ENCODE measurements around the gene IWS1.

The IWS1 gene

DNA sequence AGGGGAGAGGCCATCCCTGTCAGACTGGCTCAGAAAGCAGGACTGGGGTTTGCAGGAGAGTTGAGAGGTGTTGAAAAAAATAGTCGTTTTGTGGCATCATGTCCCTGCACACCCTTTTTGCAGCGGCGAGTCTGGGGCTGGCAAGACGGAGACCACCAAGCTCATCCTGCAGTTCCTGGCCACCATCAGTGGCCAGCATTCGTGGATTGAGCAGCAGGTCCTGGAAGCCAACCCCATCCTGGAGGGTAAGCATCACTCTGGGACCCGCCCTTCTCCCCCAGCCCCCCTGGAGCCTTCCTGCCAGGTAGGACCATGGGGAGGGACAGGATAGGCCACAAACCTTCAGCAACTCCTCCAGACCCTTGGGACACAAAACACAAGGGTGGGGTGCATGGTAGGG lies 43.4 kb upstream of the IWS1 start:
- Histone ChIP-seq H3K27me3 (ENCODE audit: control insufficient read depth in 1 of 2, insufficient read depth in 2 of 2, low read length in 2 of 2) (no peaks in the 10 kb centered on the region), H3K27ac (ENCODE audit: low read depth, low read length) (no peak overlapping the region), H3K9ac (ENCODE audit: low read depth in 1 of 2, low read length in 2 of 2) (no peak overlapping the region), H3K4me1 (ENCODE audit: control insufficient read depth in 1 of 2, insufficient read depth in 2 of 2, low read length in 2 of 2) (no peaks in the 10 kb centered on the region), H3K9me3 (ENCODE audit: control insufficient read depth in 1 of 2, low read length in 2 of 2) (no peaks in the 10 kb centered on the region), H3K36me3 (ENCODE audit: control insufficient read depth in 1 of 2, insufficient read depth in 2 of 2, low read length in 2 of 2) (peaks cover 43 to 67% of the 10 kb centered on the region in 2 donors), H3K4me3 (ENCODE audit: low read depth in 1 of 2, low read length in 2 of 2) (no peak overlapping the region)

DNA sequence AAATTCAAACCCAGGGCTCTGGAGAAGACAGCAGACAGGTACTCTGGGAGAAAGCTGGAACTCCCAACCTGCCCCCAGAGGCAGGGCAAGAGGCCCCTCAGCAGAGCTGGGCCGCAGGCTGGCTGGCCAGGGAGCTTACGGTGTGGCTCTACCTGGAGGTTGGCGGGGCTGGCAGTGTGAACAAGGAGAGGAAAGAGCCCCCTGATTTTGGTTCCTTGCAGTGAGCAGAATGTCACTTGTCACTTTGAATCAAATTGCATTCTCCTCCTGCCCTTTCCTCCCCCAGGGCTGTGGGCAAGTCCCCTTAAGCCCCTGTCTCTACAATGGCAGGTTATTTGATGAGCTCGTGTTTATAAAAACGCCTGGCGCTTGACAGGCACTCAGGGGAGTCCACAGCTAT lies 41.8 kb upstream of the IWS1 start:
- Histone ChIP-seq H3K4me3 (ENCODE audit: low read depth in 1 of 2, low read length in 2 of 2) (no peak overlapping the region), H3K27me3 (ENCODE audit: control insufficient read depth in 1 of 2, insufficient read depth in 2 of 2, low read length in 2 of 2) (no peaks in the 10 kb centered on the region), H3K9ac (ENCODE audit: low read depth in 1 of 2, low read length in 2 of 2) (no peak overlapping the region), H3K9me3 (ENCODE audit: control insufficient read depth in 1 of 2, low read length in 2 of 2) (no peaks in the 10 kb centered on the region), H3K36me3 (ENCODE audit: control insufficient read depth in 1 of 2, insufficient read depth in 2 of 2, low read length in 2 of 2) (peaks cover 41 to 52% of the 10 kb centered on the region in 2 donors), H3K4me1 (ENCODE audit: control insufficient read depth in 1 of 2, insufficient read depth in 2 of 2, low read length in 2 of 2) (peaks cover 10% of the 10 kb centered on the region in 2 donors), H3K27ac (ENCODE audit: low read depth, low read length) (no peak overlapping the region)

DNA sequence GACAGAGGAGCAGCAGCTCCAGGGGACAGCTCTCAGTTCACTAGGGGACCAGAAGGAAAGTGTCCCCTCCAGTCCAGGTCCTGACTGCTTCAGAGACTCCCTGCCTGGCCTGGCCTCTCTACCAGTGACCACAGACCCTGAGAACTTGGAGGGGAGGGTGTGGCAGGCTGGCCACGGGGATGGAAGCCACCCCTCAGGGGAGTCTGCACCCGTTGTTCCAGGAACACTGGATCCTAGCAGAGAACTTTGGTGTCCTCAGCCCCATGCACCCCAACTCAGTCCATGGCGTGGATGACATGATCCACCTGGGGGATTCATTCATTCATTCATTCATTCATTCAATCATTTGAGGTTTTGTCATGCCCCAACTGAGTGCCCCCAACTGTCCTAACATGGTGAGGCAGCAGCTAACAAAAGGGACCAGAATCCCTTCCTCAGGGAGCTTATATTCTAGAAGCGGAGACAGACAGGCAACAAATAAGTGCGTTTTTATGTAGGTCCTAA lies 41.1 kb upstream of the IWS1 start:
- Histone ChIP-seq H3K27ac (ENCODE audit: low read depth, low read length) (no peak overlapping the region), H3K4me3 (ENCODE audit: low read depth in 1 of 2, low read length in 2 of 2) (no peak overlapping the region), H3K27me3 (ENCODE audit: control insufficient read depth in 1 of 2, insufficient read depth in 2 of 2, low read length in 2 of 2) (no peaks in the 10 kb centered on the region), H3K36me3 (ENCODE audit: control insufficient read depth in 1 of 2, insufficient read depth in 2 of 2, low read length in 2 of 2) (peaks cover 35 to 49% of the 10 kb centered on the region in 2 donors), H3K4me1 (ENCODE audit: control insufficient read depth in 1 of 2, insufficient read depth in 2 of 2, low read length in 2 of 2) (peaks cover 13% of the 10 kb centered on the region in 2 donors), H3K9me3 (ENCODE audit: control insufficient read depth in 1 of 2, low read length in 2 of 2) (no peaks in the 10 kb centered on the region), H3K9ac (ENCODE audit: low read depth in 1 of 2, low read length in 2 of 2) (no peak overlapping the region)

DNA sequence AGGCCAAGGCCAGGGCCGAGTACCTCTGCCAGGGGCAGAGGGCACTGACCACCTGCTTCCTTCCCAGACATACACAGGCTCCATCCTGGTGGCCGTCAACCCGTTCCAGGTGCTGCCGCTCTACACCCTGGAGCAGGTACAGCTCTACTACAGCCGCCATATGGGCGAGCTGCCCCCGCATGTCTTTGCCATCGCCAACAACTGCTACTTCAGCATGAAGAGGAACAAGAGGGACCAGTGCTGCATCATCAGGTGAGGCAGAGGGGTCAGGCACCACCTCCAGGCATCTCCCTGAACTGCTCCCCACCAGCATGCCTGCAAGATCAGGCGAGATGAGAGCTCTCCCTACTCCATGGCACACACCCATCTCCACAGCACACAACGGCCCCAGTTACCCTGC lies 40.3 kb upstream of the IWS1 start:
- no peak overlapping the region for H3K9ac ChIP-seq (ENCODE audit: low read depth in 1 of 2, low read length in 2 of 2)
- H3K9me3 ChIP-seq (ENCODE audit: control insufficient read depth in 1 of 2, low read length in 2 of 2), result no peaks in the 10 kb centered on the region
- peaks cover 13% of the 10 kb centered on the region in 2 donors for H3K4me1 ChIP-seq (ENCODE audit: control insufficient read depth in 1 of 2, insufficient read depth in 2 of 2, low read length in 2 of 2)
- H3K27me3 ChIP-seq (ENCODE audit: control insufficient read depth in 1 of 2, insufficient read depth in 2 of 2, low read length in 2 of 2), result no peaks in the 10 kb centered on the region
- no peak overlapping the region for H3K27ac ChIP-seq (ENCODE audit: low read depth, low read length)
- no peak overlapping the region for H3K4me3 ChIP-seq (ENCODE audit: low read depth in 1 of 2, low read length in 2 of 2)
- peaks cover 35 to 52% of the 10 kb centered on the region in 2 donors for H3K36me3 ChIP-seq (ENCODE audit: control insufficient read depth in 1 of 2, insufficient read depth in 2 of 2, low read length in 2 of 2)

DNA sequence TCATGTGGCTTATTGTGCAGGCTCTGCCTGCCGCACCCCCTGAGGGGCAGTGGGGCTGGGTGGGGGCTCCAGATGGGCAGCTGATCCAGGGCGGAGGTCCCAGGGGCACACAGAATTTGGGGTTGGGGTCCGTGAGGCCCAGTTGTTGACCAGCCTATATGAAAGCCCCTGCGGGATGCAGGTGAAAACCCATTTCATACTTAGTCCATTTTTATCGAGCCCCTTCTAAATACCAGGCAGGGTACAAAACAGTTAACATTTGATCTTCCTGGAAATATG lies 39.8 kb upstream of the IWS1 start:
- Histone ChIP-seq H3K9me3 (ENCODE audit: control insufficient read depth in 1 of 2, low read length in 2 of 2) (no peaks in the 10 kb centered on the region), H3K27me3 (ENCODE audit: control insufficient read depth in 1 of 2, insufficient read depth in 2 of 2, low read length in 2 of 2) (no peaks in the 10 kb centered on the region), H3K36me3 (ENCODE audit: control insufficient read depth in 1 of 2, insufficient read depth in 2 of 2, low read length in 2 of 2) (peaks cover 35 to 54% of the 10 kb centered on the region in 2 donors), H3K4me3 (ENCODE audit: low read depth in 1 of 2, low read length in 2 of 2) (no peak overlapping the region), H3K27ac (ENCODE audit: low read depth, low read length) (no peak overlapping the region), H3K9ac (ENCODE audit: low read depth in 1 of 2, low read length in 2 of 2) (no peak overlapping the region), H3K4me1 (ENCODE audit: control insufficient read depth in 1 of 2, insufficient read depth in 2 of 2, low read length in 2 of 2) (peaks cover 13% of the 10 kb centered on the region in 2 donors)

DNA sequence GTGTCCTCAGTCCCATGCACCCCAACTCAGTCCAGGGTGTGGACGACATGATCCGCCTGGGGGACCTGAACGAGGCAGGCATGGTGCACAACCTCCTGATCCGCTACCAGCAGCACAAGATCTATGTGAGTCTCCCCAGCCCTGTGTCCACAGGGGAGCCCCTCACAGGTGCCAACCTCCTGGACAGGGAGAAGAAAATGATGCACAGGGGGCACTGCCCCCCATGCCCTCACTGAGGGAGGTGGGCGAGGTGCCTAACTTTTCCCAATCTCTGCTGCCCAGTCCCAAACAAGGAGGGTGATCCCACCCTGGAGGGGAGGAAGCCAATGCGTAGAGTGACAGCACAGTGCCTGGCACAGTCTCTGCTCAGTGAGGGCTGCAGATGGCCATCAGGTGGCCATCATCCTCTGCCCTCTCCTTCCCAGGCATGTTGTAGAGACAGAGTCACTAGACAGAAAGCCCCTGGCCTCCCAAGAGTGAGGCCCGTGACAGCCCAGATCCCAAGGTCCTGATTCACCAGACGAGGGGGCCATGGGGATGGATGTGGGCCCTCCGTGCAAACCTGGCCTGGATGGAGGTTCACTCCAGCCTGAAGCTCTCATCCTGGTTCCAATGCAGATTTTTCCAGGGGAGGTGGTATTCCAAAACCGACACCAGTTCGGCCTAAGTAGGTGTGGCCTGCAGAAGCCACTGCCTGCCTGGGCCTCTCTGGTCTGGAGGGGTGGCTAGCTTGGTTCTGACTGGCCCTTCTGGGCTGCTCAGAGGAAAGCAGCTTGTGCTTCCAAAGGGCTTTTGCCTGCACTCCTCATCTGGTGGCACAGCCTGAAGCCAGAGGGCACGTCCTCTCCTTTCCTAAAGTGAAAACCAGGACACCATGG lies 39.2 kb upstream of the IWS1 start:
- H3K27ac ChIP-seq (ENCODE audit: low read depth, low read length), result no peak overlapping the region
- no peaks in the 10 kb centered on the region for H3K9me3 ChIP-seq (ENCODE audit: control insufficient read depth in 1 of 2, low read length in 2 of 2)
- H3K9ac ChIP-seq (ENCODE audit: low read depth in 1 of 2, low read length in 2 of 2), result no peak overlapping the region
- no peak overlapping the region for H3K4me3 ChIP-seq (ENCODE audit: low read depth in 1 of 2, low read length in 2 of 2)
- peaks cover 35 to 55% of the 10 kb centered on the region in 2 donors for H3K36me3 ChIP-seq (ENCODE audit: control insufficient read depth in 1 of 2, insufficient read depth in 2 of 2, low read length in 2 of 2)
- H3K27me3 ChIP-seq (ENCODE audit: control insufficient read depth in 1 of 2, insufficient read depth in 2 of 2, low read length in 2 of 2), result no peaks in the 10 kb centered on the region
- H3K4me1 ChIP-seq (ENCODE audit: control insufficient read depth in 1 of 2, insufficient read depth in 2 of 2, low read length in 2 of 2), result peaks cover 13% of the 10 kb centered on the region in 2 donors

DNA sequence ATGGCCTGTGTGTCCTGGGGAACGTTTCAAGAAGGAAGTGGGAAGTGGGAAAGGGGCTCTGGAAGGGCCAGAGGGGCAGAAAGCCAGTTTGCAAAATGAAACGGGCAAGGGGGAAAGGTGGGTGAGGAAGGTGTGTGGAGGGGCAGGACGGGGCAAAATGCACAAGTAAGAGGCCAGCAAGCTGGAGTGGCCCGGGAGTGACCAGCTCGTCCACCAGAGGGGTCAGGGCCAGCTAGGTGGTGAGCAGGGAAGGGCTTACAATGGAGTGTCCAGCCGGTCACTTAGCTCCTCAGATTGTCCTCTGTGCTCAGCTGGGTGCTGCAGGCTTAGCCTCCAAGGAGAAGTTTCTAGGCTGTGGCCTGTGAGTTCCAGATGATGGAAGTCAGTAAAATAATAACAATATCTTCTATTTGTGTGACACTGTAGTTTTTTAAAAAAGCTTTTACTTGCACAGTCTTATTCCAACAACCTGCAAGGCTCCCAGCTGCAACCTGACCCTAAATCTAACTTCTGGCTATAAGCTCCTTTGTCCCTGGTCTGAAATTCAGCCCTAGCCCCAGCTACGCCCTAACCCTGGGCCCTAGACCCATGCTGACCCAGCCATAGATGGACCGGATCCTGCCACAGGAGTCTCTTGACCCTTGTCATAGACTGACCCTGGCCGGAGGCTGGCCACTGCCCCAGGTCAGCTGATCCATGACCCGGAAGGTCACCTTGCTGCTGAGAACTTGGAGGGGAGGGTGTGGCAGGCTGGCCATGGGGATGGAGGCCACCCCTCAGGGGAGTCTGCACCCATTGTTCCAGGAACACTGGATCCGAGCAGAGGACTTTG lies 38.4 kb upstream of the IWS1 start:
- no peak overlapping the region for H3K9ac ChIP-seq (ENCODE audit: low read depth in 1 of 2, low read length in 2 of 2)

DNA sequence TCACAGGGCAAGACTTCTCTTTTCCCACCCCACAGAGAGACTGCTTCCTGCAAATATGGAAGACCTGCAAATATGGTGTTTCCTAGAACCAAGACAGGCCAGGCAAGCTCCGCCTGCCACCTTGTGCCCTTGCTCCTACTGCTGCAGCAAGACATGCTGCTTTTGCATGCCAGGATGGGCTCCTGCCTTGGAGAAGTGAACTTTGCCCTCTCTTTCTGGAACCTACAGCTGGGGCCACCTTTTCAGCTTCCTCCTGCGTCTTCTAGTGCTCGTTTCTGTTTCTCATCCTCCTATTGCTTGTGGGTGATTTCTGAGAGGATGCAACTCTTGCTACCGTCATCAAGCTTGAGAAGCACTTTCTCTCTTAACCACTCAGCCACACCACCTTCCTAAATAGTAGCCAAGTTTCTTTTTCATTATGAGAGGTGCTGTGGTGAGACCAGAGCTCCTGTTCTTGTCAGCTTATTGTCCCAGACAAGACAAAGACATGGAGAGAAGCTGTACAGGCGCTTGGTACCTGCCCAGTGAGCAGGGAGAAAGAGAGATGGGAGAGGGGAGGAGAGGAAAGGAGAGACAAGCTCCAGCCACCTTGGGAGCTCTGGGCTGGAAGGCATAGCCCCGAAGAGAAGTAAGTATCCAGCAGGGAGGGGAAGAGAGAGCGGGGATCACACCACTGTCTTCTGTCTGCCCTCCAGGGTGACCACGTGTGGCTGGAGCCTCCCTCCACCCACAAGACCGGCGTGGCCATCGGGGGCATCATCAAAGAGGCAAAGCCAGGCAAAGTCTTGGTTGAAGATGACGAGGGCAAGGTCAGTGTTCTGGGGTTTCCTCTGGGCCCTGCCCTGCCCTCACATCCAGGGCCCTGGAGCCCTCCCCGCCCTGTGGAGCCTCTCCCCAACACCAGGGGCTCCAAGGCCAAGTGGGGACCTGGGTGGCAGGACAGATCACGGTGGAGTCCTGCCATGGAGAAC lies 37.5 kb upstream of the IWS1 start:
- Histone ChIP-seq H3K36me3 (ENCODE audit: control insufficient read depth in 1 of 2, insufficient read depth in 2 of 2, low read length in 2 of 2) (peaks cover 28 to 58% of the 10 kb centered on the region in 2 donors), H3K9ac (ENCODE audit: low read depth in 1 of 2, low read length in 2 of 2) (no peak overlapping the region), H3K27me3 (ENCODE audit: control insufficient read depth in 1 of 2, insufficient read depth in 2 of 2, low read length in 2 of 2) (no peaks in the 10 kb centered on the region), H3K4me1 (ENCODE audit: control insufficient read depth in 1 of 2, insufficient read depth in 2 of 2, low read length in 2 of 2) (peaks cover 13% of the 10 kb centered on the region in 2 donors), H3K4me3 (ENCODE audit: low read depth in 1 of 2, low read length in 2 of 2) (no peak overlapping the region), H3K27ac (ENCODE audit: low read depth, low read length) (no peak overlapping the region), H3K9me3 (ENCODE audit: control insufficient read depth in 1 of 2, low read length in 2 of 2) (no peaks in the 10 kb centered on the region)

More for the DNA sequence above, 38.4 kb upstream of the IWS1 start:
- Histone ChIP-seq H3K27ac (ENCODE audit: low read depth, low read length) (no peak overlapping the region), H3K36me3 (ENCODE audit: control insufficient read depth in 1 of 2, insufficient read depth in 2 of 2, low read length in 2 of 2) (peaks cover 31 to 57% of the 10 kb centered on the region in 2 donors), H3K9me3 (ENCODE audit: control insufficient read depth in 1 of 2, low read length in 2 of 2) (no peaks in the 10 kb centered on the region), H3K4me1 (ENCODE audit: control insufficient read depth in 1 of 2, insufficient read depth in 2 of 2, low read length in 2 of 2) (peaks cover 13% of the 10 kb centered on the region in 2 donors), H3K27me3 (ENCODE audit: control insufficient read depth in 1 of 2, insufficient read depth in 2 of 2, low read length in 2 of 2) (no peaks in the 10 kb centered on the region), H3K4me3 (ENCODE audit: low read depth in 1 of 2, low read length in 2 of 2) (no peak overlapping the region)

DNA sequence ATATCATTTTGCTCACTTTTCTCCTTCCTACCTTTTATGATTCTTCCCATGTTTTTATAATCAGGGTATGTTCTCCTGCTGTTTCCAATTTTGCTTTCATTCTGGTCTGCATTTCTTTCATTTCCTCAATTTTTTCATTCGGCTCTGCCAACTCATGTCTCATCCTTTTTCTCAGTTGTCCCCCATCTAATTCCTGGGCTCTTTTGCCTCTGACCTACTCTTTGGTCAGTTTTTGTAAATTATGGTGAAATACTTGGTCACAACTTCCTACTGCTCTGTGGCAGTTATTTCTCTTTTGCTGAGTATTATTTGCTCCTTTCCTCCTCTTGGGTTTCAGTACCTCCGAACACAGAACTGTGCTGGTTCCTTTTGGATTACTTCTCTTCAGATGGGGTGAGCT lies 36.6 kb upstream of the IWS1 start:
- peaks cover 13% of the 10 kb centered on the region in 2 donors for H3K4me1 ChIP-seq (ENCODE audit: control insufficient read depth in 1 of 2, insufficient read depth in 2 of 2, low read length in 2 of 2)
- H3K4me3 ChIP-seq (ENCODE audit: low read depth in 1 of 2, low read length in 2 of 2), result no peak overlapping the region
- H3K27me3 ChIP-seq (ENCODE audit: control insufficient read depth in 1 of 2, insufficient read depth in 2 of 2, low read length in 2 of 2), result no peaks in the 10 kb centered on the region
- H3K27ac ChIP-seq (ENCODE audit: low read depth, low read length), result no peak overlapping the region
- no peak overlapping the region for H3K9ac ChIP-seq (ENCODE audit: low read depth in 1 of 2, low read length in 2 of 2)
- H3K9me3 ChIP-seq (ENCODE audit: control insufficient read depth in 1 of 2, low read length in 2 of 2), result no peaks in the 10 kb centered on the region
- H3K36me3 ChIP-seq (ENCODE audit: control insufficient read depth in 1 of 2, insufficient read depth in 2 of 2, low read length in 2 of 2), result peaks cover 22 to 53% of the 10 kb centered on the region in 2 donors

All from duodenal mucosa (tissue), 2 donors.